ENCODE measurements around the gene POR. TPM values are rescaled to one million over a fixed set of nuclear protein-coding genes. Genes with fewer than 3 reads are reported as not detected.
"Not testable (repeated sequence)": the region's sequence is repeated elsewhere in the genome, so short reads cannot be mapped to it uniquely, and the experiment has no call there.

POR gene
- total RNA-seq, 3 donors from 2014 or later, result 40.8 to 63.6 (median 57.7) TPM

GRCh38 chr7:75892634-75893272, 22.2 kb upstream of the POR start:
- Mint-ChIP-seq H3K36me3 (ENCODE audit: insufficient read depth) (peaks cover 12% of the 10 kb centered on the region), H3K4me3 (no peak overlapping the region), H3K27me3 (ENCODE audit: low read depth) (no peaks in the 10 kb centered on the region), H3K9me3 (no peaks in the 10 kb centered on the region), H3K4me1 (ENCODE audit: low read depth) (no peaks in the 10 kb centered on the region)
- no peak for ATAC-seq
- DNase-seq, result no peak

DNA sequence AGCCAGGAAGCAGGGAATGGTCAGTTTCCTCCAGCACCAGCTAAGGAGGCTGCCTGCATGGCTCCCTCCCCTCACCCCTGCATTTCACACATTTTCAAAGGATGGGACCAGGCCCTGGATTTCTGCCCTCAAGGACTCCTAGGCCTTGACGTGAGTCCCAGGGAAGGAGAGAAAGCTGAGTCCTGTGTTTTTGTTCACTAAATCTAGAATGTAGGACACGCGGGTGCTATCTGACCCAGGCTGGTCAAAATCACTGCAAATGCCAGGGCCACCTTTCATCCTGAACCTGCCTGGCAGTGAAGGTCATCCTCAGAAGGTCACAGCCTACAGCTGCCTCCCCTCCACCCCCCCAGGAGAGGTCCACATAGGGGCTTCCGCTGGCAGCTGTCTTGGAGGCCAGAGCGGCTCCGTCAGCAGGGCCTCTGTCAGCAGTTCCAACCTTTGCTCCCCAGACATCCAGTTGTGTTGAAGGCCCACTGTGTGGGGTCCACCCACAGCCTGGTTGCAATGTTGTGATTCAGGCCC, 18.1 kb upstream of the POR start:
- Mint-ChIP-seq H3K36me3 (ENCODE audit: insufficient read depth) (no peaks in the 10 kb centered on the region), H3K27me3 (ENCODE audit: low read depth) (no peaks in the 10 kb centered on the region), H3K9me3 (no peaks in the 10 kb centered on the region), H3K4me3 (no peak overlapping the region), H3K4me1 (ENCODE audit: low read depth) (no peaks in the 10 kb centered on the region)
- ATAC-seq (no peak), DNase-seq (no peak)

DNA sequence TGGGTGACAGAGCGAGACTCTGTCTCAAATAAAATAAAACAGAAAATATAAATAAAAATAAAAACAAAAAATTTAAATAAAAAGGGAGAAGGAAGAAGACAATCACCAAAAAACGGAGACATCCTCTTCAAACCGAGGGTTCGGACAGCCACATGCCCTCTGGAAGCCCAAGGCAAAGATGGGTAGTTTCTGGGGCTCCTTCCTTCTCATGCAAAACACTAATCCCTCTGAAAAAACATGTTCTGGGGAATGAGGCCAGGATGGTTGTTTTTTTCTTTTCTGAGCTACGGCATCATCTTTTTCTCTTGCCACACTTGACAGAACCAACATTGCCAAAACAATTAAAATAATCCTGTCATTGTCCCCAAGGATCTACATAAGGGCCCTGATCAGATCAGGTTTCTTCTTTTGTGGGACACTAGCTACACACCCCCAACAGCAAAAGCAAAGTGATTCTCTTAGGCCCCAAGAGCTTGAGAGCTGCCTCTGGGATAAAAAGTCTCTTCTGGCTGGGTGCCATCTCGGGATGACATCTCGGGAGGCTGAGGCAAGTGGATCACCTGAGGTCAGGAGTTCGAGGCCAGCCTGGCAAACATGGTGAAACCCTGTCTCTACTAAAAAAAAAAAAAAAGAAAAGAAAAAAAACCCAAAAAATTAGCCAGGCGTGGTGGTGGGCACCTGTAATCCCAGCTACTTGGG, 14.2 kb upstream of the POR start:
- Mint-ChIP-seq H3K27me3 (ENCODE audit: low read depth) (no peaks in the 10 kb centered on the region), H3K4me1 (ENCODE audit: low read depth) (no peaks in the 10 kb centered on the region)

GRCh38 chr7:75905785-75906604, 9.0 kb upstream of the POR start:
- Mint-ChIP-seq H3K27me3 (ENCODE audit: low read depth) (no peaks in the 10 kb centered on the region), H3K9me3 (no peaks in the 10 kb centered on the region), H3K4me1 (ENCODE audit: low read depth) (no peaks in the 10 kb centered on the region), H3K36me3 (ENCODE audit: insufficient read depth) (no peaks in the 10 kb centered on the region), H3K4me3 (no peak overlapping the region)
- no peak for DNase-seq
- ATAC-seq, result no peak

More for the DNA sequence above, 14.2 kb upstream of the POR start:
- H3K36me3 Mint-ChIP-seq (ENCODE audit: insufficient read depth), result no peaks in the 10 kb centered on the region
- no peaks in the 10 kb centered on the region for H3K9me3 Mint-ChIP-seq
- ATAC-seq (no peak), DNase-seq (no peak)
- no peak overlapping the region for H3K4me3 Mint-ChIP-seq

- no peak overlapping the region for H3K4me3 Mint-ChIP-seq
- no peaks in the 10 kb centered on the region for H3K9me3 Mint-ChIP-seq
- no peaks in the 10 kb centered on the region for H3K4me1 Mint-ChIP-seq (ENCODE audit: low read depth)
- H3K27me3 Mint-ChIP-seq (ENCODE audit: low read depth), result no peaks in the 10 kb centered on the region
- H3K36me3 Mint-ChIP-seq (ENCODE audit: insufficient read depth), result no peaks in the 10 kb centered on the region
- no peak for ATAC-seq
- no peak for DNase-seq
Observed at GRCh38 chr7:75906991-75907667, 7.8 kb upstream of the POR start.

DNA sequence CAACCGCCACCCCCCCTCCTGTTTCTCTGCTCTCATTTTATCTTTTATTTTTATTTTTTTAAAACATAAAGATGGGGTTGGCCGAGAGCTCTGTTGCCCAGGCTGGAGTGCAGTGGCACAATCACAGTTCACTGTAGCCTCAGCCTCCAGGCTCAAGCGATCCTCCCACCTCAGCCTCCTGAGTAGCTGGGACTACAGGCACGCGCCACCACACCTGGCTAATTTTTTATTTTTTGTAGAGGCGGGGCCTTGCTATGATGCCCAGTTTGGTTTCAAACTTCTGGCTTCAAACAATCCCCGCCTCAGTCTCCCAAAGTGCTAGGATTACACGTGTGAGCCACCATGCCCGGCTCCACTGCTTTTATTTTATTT, 7.3 kb upstream of the POR start:
- not testable (repeated sequence) for H3K4me1 Mint-ChIP-seq (ENCODE audit: low read depth); H3K36me3 Mint-ChIP-seq (ENCODE audit: insufficient read depth); ATAC-seq; H3K4me3 Mint-ChIP-seq; H3K9me3 Mint-ChIP-seq; DNase-seq; H3K27me3 Mint-ChIP-seq (ENCODE audit: low read depth)

DNA sequence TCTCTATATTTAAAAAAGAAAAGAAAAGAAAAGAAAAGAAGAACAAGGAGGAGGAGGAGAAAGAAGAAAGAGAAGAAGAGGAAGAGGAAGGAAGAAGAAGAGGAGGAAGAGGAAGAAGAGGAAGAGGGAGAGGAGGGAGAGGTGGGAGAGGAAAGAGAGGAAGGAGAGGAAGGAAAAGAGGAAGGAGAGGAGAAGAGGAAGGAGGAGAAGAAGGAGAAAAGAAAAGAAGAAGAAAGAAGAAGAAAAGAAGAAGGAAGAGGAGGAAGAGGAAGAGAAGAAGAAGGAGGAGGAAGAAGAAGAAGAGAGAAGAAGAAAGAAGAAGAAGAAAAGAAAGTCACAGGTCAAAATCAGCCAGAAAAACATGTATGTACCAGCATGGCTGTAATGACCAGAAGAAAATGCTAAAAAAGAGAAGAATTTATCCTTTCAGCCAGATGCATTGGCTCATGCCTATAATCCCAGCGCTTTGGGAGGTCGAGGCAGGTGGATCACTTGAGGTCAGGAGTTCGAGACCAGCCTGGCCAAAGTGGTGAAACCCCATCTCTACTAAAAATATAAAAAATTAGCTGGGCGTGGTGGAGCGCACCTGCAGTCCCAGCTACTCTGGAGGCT, 5.3 kb upstream of the POR start:
- Mint-ChIP-seq H3K4me1 (ENCODE audit: low read depth) (peaks cover 9% of the 10 kb centered on the region), H3K27me3 (ENCODE audit: low read depth) (no peaks in the 10 kb centered on the region), H3K36me3 (ENCODE audit: insufficient read depth) (no peaks in the 10 kb centered on the region), H3K9me3 (no peaks in the 10 kb centered on the region), H3K4me3 (no peak overlapping the region)
- ATAC-seq (no peak), DNase-seq (no peak)

DNA sequence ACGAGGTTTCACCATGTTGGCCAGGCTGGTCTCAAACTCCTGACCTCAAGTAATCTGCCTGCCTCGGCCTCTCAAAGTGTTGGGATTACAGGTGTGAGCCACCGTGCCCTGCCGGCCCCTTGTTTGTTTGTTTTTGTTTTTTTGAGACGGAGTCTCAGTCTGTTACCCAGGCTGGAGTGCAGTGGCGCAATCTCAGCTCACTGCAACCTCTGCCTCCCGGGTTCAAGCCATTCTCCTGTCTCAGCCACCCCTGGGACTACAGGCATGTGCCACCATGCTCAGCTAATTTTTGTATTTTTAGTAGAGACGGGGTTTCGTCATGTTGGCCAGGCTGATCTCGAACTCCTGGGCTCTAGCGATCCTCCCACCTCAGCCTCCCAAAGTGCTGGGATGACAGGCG, 3.8 kb upstream of the POR start:
- peaks cover 13% of the 10 kb centered on the region for H3K4me1 Mint-ChIP-seq (ENCODE audit: low read depth)

DNA sequence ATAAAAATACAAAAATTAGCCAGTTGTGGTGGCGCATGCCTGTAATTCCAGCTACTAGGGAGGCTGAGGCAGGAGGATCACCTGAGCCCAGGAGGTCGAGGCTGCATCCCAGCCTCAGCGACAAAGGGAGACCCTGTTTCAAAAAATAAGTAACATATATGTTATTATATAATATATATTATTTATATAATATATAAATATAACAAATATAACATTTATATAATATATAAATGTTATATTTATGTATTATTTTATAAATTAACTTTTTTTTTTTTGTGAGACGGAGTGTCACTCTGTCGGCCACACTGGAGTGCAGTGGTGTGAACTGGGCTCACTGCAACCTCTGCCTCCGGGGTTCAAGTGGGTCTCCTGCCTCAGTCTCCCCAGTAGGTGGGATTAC, 1.5 kb upstream of the POR start:
- no peak for ATAC-seq
- no peak for DNase-seq
- no peaks in the 10 kb centered on the region for H3K36me3 Mint-ChIP-seq (ENCODE audit: insufficient read depth)
- no peaks in the 10 kb centered on the region for H3K27me3 Mint-ChIP-seq (ENCODE audit: low read depth)
- peak overlapping the region; percentile 86 for H3K4me3 Mint-ChIP-seq
- H3K9me3 Mint-ChIP-seq, result no peaks in the 10 kb centered on the region
- H3K4me1 Mint-ChIP-seq (ENCODE audit: low read depth), result peaks cover 24% of the 10 kb centered on the region

More for the DNA sequence above, 3.8 kb upstream of the POR start:
- not testable (repeated sequence) for H3K4me3 Mint-ChIP-seq; ATAC-seq; H3K36me3 Mint-ChIP-seq (ENCODE audit: insufficient read depth); DNase-seq; H3K27me3 Mint-ChIP-seq (ENCODE audit: low read depth); H3K9me3 Mint-ChIP-seq

DNA sequence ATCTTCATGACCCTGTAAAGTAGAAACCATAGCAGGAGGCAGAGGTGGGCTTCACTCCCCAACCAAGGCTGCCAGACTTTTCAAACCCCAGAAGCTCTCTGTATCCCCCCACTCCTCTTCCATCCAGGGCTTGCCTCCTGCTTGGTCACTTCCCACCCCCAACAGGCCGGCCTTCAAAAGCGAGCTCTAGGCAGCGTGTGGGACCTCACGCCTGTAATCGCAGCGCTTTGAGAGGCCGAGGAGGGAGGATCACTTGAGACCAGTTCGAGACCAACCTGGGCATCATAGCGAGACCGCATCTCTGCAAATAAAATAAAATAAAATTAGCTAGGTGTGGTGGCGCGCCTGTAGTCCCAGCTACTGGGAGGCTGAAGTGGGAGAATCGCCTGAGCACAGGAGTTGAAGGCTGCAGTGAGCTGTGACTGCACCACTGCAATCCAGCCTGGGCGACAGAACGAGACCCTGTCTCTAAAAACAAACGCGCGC, 743 bp upstream of the POR start:
- Mint-ChIP-seq H3K4me3 (peak overlapping the region; percentile 86), H3K27me3 (ENCODE audit: low read depth) (no peaks in the 10 kb centered on the region), H3K9me3 (no peaks in the 10 kb centered on the region), H3K36me3 (ENCODE audit: insufficient read depth) (no peaks in the 10 kb centered on the region), H3K4me1 (ENCODE audit: low read depth) (peaks cover 30% of the 10 kb centered on the region)
- DNase-seq (no peak), ATAC-seq (no peak)

- H3K4me1 Mint-ChIP-seq (ENCODE audit: low read depth), result peaks cover 39% of the 10 kb centered on the region
- no peaks in the 10 kb centered on the region for H3K9me3 Mint-ChIP-seq
- DNase-seq (peak; percentile 7), ATAC-seq (no peak)
- H3K4me3 Mint-ChIP-seq, result peak overlapping the region; percentile 86
- H3K36me3 Mint-ChIP-seq (ENCODE audit: insufficient read depth), result no peaks in the 10 kb centered on the region
- no peaks in the 10 kb centered on the region for H3K27me3 Mint-ChIP-seq (ENCODE audit: low read depth)
Observed at GRCh38 chr7:75915416-75916156, 631 bp downstream of the POR start.

GRCh38 chr7:75916259-75916658, 1.3 kb downstream of the POR start:
- Mint-ChIP-seq H3K9me3 (no peaks in the 10 kb centered on the region), H3K4me1 (ENCODE audit: low read depth) (peaks cover 43% of the 10 kb centered on the region), H3K4me3 (peak overlapping the region; percentile 86), H3K36me3 (ENCODE audit: insufficient read depth) (peaks cover 4% of the 10 kb centered on the region), H3K27me3 (ENCODE audit: low read depth) (no peaks in the 10 kb centered on the region)
- no peak for DNase-seq
- ATAC-seq, result no peak
